Stimulated activated CD4-positive, alpha-beta T cell treated with anti-CD3 and anti-CD28 coated beads, Interleukin-2, amount 100 ng/mL, for 24 hours (primary cell): Measurements from ENCODE around the gene STK26.
A peak's percentile ranks its signal among the peaks of the same experiment; 100 is the strongest.
"Not testable (repeated sequence)": the region's sequence is repeated elsewhere in the genome, so short reads cannot be mapped to it uniquely, and the experiment has no call there.

Source experiments
- DNase-seq, 2 donors: peaks; one replicate each; pipeline ENCODE4 v3.0.0-alpha.2; 2020

The STK26 gene

DNA sequence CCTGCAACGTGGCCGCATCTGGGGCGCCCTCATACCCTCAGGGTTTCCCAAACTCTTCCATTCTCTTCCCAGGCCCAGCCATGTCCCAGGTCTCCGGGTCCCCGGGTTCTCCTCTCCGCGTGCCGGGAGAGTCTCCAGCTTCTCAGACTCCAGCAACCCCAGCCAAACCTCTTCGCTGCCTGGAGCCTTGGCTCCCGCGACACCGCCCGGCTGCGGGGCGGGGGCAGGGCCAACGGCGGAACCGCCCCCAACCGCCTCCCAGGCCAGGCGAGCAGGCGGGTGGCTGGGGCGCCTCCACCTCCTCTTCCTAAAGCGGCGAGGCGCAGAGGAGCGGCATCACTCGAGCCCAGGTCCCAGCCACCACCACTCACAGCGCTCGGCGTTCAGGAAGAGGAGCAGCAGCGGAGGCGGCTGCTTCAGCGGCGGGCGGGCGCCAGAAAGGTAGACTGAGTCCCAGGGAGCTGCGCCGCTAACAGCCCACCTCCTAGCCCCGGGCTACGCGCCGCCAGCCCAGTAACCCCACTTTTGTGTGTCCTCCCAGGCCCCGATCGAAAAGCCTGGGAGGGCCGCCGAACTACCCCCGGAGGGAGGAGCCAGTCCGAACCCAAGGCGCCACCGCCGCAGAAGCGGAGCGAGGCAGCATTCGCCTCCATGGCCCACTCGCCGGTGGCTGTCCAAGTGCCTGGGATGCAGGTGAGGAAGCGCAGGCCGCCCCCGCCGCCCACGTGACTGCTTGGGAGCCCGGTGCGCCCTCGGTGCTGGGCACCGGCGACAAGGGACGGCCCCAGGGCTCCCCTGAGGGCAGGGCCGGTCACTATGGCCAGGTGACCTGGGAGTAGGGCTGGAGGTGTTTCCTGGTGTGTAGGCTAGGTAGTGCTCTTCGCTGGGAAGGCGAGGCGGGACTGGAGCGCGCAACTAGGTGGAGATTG is at the start of gene STK26:
TSS of gene STK26 (plus strand) at position 336 of the 929 bp plus-strand sequence. CDS start at position 652, 316 bp downstream.
- DNase-seq: peak; percentile 71 to 79

DNA sequence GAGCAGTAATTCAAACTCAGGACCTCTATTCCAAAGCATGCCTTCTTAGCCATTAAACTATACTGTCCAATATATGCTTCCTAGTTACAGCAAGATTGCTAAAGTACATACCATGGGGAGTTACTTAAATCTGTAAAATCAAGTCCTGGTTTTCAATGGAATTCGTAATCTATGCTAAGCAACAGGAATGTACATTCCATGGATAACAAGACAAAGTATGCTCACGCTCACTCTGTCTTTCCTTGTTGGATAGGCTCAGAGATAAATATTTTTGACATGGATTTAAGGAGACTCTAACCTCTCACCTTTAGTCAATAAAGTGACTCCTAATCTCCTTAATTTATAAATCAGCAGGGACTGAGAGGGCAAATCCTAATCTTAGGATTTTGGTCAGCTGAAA is 47.3 kb upstream of the STK26 start:
- DNase-seq: no peak

DNA sequence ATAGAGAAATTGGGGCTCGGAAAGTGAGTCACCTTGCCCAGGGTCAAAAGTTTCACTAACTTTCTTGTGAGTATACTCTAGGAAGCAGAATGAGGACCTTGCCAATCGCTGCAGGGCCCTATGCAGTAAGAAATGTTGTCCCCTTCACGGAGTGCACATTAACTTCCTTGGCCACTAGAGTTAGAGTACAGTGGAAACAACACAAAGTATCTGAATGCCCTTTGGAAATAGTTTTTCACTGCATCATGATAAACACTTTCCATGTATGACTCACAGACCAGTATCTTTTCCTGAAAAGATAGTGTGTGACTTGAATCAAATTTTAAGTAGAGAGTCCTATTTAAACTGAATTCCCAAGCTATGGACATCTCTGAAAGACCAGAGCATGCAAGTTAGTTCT is 45.5 kb upstream of the STK26 start:
- DNase-seq: no peak

DNA sequence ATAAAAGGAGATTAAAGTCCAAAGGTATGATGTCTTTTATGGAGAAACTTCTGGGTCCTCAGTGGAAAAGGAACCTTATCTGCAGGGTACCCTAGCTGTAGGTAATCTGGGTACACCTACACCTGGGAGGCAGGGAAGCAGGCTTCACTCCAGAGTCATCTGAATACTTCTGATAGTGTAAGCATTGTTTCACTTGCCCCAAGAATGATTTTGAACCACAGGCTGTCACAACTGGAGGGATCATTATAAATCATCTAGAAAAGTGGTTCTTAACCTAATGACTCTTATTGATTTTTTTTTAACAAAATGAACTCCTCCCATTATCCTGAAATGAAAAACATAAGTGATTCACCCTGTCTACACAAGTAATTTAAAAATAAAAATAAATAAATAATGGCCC is 44.0 kb upstream of the STK26 start:
- no peak for DNase-seq

DNA sequence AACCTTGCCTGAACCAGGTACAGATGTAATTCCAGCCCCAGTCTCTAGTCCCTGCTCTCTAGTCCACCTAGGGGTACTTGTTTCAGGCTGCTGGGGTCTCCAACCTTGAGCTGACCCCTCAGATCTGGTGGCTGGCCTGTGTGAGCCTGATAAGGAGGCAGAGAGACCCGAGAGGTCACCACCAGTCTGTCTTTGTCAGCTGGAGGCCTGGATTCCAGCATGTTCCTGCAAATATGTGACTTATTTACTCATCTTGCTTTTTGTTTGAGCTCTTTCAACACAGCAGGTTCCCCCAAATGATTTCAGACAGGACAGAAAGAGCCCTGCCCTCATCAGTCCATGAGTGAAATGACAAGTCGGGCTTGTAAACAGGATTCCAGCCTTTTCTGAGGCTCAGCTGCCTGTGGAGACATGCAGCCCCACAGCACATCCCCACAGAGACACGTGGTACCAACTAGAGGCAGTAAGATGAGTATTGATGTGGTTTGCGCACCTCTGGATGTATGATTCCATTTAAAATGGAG is 37.5 kb upstream of the STK26 start:
- peak in 1 of 2 donors; percentile 16 for DNase-seq

DNA sequence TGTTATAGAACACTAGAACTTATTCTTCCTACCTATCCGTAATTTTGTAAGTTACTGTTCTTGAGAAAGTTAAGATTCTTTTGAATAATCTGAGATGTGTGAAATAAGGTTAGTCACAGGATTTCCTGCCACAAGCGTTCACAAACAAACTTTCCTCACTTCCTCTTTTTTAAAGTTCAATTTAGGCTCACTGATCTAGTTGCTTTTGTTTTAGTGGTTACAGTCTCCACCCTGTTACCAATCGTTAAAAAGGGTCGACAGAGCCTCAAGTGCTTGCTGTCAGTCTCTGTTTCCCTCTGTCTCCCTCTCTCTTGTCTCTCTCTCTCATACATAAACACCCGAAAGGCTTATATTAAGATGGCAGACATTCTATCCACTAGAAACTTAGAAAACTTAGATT is 35.9 kb upstream of the STK26 start:
- DNase-seq: no peak

DNA sequence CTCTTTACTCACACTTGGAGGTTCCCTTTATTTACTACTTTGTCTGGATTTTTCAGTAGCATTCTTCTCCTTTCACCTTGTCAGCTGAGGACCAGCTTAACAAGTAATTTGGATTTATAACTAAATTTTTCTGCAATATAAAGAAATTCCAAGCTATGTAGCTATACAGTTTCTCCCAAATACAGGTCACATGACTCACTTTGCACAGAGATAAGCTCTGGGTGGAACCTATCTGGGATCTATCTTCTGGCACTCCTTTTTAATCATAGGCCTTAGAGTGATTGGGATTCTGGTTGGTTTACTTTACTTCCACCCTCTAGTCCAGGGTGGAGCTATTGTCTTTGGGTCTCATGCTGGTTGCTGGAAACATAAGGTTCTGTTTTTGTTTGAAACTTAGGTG is 34.9 kb upstream of the STK26 start:
- no peak for DNase-seq

DNA sequence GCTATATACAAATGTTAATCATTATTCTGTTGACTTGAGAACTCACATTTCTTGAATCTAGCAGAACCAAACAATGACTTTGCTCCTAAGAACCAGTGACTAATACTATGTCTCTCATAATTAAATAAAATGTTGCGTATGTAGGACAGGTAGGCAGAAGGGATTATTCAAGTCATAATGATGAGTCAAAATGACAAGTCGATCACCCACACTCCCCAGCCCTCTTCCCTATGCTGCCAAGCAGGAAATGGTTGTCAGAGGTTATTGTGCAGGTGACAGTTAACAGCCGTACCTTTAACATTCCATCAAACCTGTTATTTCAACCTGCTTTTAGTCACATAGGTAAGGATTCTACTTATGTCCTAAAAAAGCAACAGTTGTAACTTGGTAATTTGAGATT is 22.0 kb upstream of the STK26 start:
- peak; percentile 11 to 33 for DNase-seq

DNA sequence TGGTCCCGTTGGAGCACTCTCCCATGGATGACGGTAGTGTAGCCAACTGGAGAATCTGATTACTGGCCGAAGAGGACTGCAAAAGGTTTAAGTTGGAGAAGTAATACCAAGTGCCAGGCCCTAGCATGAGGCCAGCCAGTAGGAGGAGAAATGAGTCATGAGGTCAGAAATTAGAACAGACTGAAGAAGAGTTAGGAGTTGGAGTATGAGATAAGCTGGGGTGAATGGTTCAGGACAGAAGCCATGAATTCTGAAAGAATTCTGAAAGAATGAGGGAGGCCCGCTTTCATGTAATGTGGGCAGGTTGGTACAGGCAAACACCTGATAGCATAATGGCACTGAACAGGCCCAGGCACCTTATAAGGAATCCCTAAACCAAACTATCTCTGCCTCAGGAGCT is 18.4 kb upstream of the STK26 start:
- no peak for DNase-seq

DNA sequence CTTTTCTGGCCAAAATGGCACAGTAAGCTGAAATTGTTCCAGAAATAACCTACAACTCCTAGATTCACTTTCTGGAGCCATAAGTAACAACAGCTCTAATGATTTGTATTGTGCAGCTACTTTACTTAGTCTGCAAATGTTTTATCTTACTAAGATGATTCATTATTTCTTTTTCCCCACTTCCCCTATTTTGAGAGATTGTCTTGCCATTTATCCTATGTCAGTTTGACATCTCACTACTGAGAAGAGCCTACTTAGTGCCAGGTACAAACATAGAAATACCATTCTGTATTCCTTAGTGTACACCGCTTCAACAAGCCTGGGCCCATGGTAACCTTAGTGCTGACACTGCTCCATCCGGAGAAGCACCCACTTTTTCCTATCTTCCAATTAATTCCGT is 13.8 kb upstream of the STK26 start:
- no peak for DNase-seq

DNA sequence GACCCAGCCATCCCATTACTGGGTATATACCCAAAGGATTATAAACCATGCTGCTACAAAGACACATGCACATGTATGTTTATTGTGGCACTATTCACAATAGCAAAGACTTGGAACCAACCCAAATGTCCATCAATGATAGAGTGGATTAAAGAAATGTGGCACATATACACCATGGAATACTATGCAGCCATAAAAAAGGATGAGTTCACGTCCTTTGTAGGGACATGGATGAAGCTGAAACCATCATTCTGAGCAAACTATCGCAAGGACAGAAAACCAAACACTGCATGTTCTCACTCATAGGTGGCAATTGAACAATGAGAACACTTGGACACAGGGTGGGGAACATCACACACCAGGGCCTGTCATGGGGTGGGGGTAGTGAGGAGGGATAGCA is 12.9 kb upstream of the STK26 start:
- not testable (repeated sequence) for DNase-seq

DNA sequence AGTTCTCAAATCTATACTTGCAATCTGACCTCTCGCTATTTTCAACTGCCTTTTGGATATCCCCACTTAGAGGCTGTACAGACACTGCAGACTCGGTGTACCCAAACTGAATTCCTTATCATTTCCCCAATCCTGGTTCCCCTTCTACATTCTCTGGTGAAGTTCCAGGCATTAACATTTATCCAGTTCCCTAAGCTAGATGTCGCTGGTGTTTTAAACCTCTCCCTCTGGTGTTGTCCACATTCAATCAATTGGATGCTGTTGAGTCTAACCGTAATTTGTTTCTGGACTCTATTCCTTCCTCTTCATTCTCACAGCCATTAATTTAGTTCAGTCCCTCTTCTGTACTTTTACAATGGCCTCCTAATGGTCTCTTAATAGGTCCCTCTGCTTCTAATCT is 7.2 kb upstream of the STK26 start:
- DNase-seq: no peak

DNA sequence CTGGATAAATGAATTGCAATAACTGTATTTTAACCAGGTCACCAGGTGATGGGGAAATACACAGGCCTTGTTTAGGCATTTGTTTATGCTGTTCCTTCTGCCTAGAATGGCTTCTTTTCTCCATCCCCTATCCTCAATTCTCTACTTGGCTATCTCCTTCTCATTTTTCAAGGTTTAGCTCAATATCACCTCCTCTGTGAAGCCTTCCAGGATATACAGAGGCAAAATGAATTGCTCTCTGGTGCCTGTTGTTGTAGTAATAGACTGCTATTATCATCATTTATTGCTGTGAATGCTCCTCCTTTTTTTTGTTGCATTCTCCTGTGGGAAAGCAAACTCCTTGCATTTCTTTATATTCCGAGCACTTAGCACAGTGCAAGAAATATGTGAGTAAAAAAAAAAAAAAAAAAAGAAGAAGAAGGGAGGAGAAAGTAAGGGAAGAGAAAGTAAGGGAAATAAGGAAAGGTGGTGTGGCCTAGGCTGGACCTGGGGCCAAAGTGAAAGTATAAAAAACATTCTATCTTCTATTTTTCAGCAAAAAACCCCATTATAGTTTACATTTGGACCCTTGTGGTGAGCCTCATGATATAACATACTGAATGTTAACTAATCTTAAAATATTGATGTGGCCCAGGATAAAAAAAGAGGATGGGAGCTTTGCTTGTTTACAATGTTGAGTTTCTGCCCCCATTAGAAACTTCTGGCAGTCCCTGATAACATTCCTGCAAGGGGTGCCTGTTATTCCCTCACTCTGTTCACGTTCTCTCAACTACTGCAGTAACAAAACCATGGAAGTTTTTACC is 6.3 kb upstream of the STK26 start:
- DNase-seq: no peak

DNA sequence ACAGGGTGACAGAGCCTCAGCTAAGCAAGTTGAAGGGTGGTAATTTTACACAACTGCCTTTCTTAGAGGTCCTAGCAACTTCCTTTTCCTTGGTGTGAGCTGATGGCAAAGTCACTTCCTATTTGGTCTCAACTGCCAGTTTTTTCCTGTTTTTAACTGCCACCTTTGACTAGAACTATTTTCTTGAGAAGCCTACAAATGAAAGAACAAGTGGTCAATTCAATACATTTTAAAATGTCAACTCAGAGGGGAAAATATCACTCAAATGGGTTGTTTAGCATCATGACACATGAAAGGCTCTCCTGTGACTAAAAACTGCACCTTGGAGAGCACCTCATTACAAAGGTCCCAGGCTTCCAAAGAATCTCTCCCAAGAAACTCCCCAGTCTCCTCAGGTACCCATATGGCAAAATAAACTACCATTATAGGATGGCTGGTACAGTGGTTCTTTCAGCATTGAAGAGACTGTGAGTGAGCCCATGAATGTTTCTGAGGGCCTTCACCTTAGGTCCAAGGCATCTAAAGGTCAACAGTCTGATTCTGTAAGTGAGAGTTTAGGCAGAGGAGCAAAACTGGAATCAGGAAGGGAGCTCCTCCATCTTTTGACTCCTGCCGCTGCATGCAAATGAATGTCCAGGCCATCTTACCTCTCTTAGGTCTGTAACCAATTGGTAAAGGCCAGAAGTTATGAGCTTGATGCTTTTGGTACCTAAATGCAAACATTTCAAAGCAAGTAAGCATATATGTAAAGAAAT is 5.5 kb upstream of the STK26 start:
- no peak for DNase-seq

DNA sequence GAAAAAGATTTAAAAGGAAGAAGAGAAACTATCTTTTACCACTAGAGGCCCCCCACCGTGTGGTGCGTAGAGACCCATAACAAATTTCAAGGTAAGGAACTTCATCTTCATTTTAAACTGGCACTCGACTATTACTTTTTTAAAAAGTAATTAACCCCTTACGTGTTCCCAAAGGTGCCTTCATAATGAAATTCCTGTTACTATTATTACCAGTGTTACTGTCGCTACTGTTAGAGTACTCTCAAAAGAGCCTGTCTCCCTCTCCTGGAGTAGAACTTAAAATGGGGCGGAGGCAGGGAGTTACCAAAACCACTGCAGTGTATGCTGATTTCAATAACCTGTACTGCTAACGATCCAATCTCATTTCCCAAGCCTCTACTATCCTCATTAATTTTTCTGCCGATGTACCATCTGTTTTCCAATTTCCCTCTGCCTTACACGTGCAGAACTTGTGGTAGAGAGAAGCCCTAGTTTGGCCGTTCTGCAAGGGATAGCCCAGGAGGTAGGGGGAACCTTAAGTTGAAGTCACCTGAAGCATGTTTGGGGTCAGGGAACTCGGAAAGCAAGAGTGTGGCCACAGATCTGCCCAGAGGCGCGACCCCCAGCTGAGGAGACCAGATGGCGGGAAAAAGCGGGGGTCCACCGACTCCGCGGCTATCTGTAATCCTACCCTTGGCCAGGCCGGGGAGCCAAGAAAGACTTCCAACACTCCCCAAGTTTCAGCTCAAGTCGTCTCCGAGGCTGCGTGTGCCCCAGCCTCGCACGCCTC is 720 bp upstream of the STK26 start:
- peak; percentile 8 to 17 for DNase-seq

DNA sequence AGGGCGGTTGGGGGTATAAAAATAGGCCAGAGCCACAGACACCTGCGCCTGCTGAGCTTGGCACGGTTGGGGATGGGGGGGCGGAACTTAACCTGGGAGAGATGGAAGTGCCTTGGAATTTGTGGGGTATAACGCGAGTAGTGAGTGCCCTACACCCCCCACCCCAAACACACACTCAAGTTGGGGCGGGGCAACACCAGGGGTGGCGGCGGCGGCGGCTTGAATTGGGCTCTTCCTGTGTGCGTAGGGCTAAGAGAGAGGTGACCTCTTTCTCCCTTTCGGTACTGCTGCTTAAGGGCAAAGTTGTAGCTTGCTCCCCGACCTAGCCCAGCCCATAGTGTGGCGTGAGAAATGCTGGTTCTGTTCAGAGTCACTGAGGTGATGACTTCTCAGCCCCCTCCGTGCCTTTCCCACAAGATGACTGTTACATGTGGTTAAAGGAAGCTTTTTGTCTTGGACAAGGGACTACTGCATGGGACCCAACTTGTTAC is 839 bp downstream of the STK26 start:
- DNase-seq: peak; percentile 50 to 64

DNA sequence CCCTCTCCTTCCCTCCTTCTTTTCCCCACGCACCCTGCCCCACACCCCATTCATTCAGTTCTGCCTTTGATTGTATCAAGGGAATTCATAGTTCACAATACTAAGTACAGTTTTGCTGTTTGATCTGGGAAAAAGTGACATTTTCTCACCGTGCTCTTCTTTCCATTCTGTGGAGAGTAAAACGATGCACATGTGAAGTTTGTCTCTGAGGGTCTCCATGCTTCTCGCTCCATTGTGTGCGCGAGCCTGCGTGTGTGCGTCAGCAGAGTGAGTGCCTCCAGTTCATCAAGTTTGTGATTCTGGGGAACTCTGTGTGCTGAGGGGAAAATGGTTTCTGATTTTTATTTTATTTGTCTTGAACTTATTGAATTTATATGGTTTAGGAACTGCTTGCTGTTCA is 1.9 kb downstream of the STK26 start:
- DNase-seq: peak in 1 of 2 donors; percentile 9

DNA sequence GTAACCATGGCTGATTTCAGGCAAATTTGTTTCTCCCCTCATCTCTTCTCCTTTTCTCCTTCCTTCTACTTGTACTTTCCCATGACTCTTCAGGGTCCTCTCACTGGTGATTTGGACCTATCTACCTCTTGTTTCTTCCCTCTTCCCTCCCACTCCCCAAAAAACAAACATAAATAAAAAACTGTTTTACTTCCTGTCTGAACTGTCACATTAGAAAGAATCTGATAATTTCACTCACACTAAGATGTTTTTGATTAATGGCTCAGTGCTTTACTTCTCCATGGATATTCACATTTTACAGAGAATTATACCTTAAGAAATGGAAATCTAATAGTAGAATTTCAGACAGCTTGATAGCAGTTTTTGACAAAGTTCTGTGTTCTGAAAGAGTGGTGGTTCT is 7.2 kb downstream of the STK26 start:
- no peak for DNase-seq

DNA sequence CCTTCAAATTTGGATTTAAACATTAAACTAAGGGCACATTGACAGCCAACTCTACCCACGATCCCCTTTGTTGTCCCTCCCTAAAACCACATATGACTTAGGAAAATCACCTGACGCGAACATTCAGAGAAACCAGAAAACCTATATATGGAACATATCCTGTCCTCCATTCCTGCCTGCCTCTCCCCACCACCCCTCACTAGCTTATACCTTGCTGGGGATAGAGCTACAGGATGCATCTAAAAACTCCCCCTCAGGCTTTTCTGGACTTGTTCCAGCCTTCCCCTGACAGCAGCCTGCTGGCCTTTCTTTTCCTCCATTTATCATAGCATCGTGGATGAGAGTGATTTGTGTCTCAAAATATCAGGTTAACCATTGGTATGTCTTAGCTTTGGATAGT is 8.8 kb downstream of the STK26 start:
- no peak for DNase-seq

DNA sequence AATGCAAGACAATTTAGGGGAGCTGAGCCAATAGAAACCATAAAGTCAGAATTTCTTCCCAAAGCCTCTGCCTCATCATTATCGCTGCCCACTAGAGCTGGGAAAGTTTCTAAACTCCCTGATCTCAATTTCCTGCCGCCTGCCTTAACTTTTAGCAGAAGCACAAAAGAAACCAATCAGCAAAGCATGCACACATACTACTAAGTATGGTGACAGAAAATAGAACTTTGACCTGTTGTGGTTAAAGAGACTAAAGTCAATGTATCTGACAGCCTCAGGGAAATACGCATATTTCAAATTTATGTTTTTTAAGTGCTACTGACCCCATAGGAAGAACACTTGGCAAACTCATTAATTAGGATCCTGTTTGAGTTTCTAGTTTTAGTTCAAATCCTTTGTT is 10.1 kb downstream of the STK26 start:
- DNase-seq: no peak

DNA sequence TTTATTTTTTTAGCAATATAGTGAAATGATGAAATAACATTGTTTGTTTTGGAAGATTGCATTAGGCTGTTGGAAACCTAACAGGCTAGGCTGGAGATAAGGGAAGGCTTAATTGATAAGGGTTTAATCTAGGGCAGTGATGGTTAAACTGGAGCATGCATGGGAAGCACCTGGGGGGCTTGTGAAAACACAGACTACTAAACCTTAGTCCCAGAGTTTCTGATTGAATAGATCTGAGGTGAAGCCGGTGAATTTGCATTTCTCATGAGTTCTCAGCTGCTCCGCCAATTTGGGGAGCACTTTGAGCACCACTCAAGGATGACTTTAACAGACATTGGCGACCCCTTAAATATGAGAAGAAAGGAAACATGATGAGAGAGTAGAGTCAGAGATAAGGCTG is 11.5 kb downstream of the STK26 start:
- no peak for DNase-seq

DNA sequence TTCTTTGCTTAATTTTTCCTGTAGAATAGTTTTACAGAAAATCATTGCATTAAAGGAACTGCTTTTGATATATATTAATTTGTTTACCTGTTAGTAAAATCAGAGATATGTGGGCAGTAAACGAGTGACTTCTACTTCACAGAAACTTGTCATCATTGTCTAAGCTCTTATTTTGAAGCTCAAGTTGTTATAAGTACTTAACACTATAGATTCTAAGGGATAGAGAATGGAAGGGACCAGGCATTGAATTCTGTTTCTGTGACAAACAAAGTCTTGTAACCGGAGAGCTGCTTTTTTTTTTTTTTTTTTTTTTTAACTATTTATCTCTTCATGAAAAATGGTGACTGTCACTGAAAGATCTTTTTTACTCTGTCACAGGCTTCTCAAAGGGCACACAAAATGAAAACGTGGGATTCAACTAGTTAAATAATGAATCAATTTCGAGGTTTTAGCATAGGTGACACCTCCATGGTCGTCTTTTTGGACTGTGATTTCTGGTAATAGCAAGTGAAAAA is 14.4 kb downstream of the STK26 start:
- no peak for DNase-seq
